Gastroesophageal sphincter (tissue), 4 donors: ENCODE measurements around the gene ADAMTS12. TPM values are rescaled to one million over a fixed set of nuclear protein-coding genes. Genes with fewer than 3 reads are reported as not detected.

Experiments used
- ATAC-seq: fragments of 150-250 bp; one replicate; pipeline ENCODE4 v1.9.1; 2016; ENCODE audit warnings: mild to moderate bottlenecking, moderate library complexity
- H3K27ac ChIP-seq, 4 donors: fragments of 200-600 bp; sonication (generic) in 3 of 4; 1 replicate in 3 of 4; 2 replicates in 1 of 4; pipeline ENCODE4 v1.5.1; 2016 to 2019
- H3K27me3 ChIP-seq: fragments of 200-600 bp; sonication (generic); one replicate; pipeline ENCODE4 v1.5.1; 2019
- H3K36me3 ChIP-seq, 2 donors: fragments of 200-600 bp; sonication (generic); one replicate each; pipeline ENCODE4 v1.5.1; 2019; ENCODE audit warnings: control low read depth in 1 of 2
- H3K4me1 ChIP-seq, 3 donors: fragments of 200-600 bp; sonication (generic); 1 replicate in 2 of 3; 2 replicates in 1 of 3; pipeline ENCODE4 v1.5.1; 2016 to 2019; ENCODE audit warnings: control low read depth in 2 of 3
- H3K4me3 ChIP-seq, 2 donors: fragments of 200-600 bp; sonication (generic); one replicate each; pipeline ENCODE4 v1.5.1; 2019; ENCODE audit warnings: mild to moderate bottlenecking in 1 of 2, moderate library complexity in 1 of 2
- H3K9me3 ChIP-seq, 3 donors: fragments of 200-600 bp; sonication (generic); one replicate each; pipeline ENCODE4 v1.5.1; 2017 to 2019; ENCODE audit warnings: control low read depth in 2 of 3
- EP300 ChIP-seq: sonication (generic); formaldehyde crosslinking; IDR thresholded peaks from one replicate; pipeline ENCODE4 v1.6.1; 2017; ENCODE audit warnings: antibody characterized with exemption, mild to moderate bottlenecking
- POLR2A ChIP-seq, 2 donors: fragments of 450-650 bp; IDR thresholded peaks; one replicate each; pipeline ENCODE4 v1.6.1; 2017; ENCODE audit warnings: antibody characterized with exemption in 2 of 2, mild to moderate bottlenecking in 2 of 2, moderate library complexity in 1 of 2
- POLR2AphosphoS5 ChIP-seq: sonication (generic); formaldehyde crosslinking; IDR thresholded peaks from one replicate; pipeline ENCODE4 v1.6.1; 2017; ENCODE audit warnings: antibody characterized with exemption
- WGBS, 2 donors: methylation state at CpG; one replicate each; pipeline ENCODE4 v1.1.5; 2018; ENCODE audit warnings: low coverage in 1 of 2; 5-methylcytosine and 5-hydroxymethylcytosine counted together
- total RNA-seq, 4 donors: library from RNA; depleted of rRNA; stranded (reverse); fragments of >200 nt; gene quantifications; one replicate each; pipeline ENCODE4 v1.1.0, GENCODE V29; 2016
- TF ChIP-seq, protein P1 (sequence below), 4 experiments: fragments of 200-600 bp in 2 of 4; fragments of 450-650 bp in 2 of 4; sonication (generic) in 1 of 4; IDR thresholded peaks; one replicate each; pipeline ENCODE4 v1.5.1; 2017 to 2019; ENCODE audit warnings: antibody characterized with exemption in 4 of 4, mild to moderate bottlenecking in 2 of 4, moderate library complexity in 2 of 4

ADAMTS12 gene
- total RNA-seq, 4 donors from 2014 or later: 2.6 to 6.5 (median 5.2) TPM

DNA sequence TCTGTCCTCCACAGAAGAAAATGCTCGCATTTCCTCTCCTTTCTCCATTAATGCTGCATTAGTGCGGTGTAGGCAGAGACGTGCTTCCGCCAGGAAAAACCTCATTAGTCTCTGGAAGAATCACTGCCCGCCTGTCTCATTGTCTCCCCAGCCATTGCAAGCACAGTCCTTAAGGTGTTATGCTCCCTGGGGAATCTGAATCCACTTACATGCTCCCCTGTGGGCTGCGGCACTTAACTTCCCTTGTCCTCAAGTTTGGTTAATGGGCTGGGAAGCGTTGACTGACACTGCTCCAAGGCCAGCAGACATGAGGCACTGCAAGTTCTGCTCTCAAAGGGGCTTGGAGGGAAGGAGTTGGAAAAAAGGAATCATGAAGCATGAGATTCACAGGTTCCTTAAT lies 409.5 kb downstream of the ADAMTS12 start:
- Histone ChIP-seq H3K36me3 (peaks cover 0 to 16% of the 10 kb centered on the region in 2 donors), H3K9me3 (no peaks in the 10 kb centered on the region), H3K27ac (no peak overlapping the region), H3K4me1 (peaks cover 0 to 7% (median 0%) of the 10 kb centered on the region in 3 donors), H3K4me3 (no peak overlapping the region), H3K27me3 (no peaks in the 10 kb centered on the region)
- WGBS, 2 donors: 77 to 94% methylated on average over 5 to 6 of the region's 7 CpGs
- no peak for TF ChIP-seq POLR2A (IDR thresholded peaks at IDR 0.05)
- no peak for TF ChIP-seq EP300
- TF ChIP-seq POLR2AphosphoS5: no peak
- TF ChIP-seq, protein P1, sequence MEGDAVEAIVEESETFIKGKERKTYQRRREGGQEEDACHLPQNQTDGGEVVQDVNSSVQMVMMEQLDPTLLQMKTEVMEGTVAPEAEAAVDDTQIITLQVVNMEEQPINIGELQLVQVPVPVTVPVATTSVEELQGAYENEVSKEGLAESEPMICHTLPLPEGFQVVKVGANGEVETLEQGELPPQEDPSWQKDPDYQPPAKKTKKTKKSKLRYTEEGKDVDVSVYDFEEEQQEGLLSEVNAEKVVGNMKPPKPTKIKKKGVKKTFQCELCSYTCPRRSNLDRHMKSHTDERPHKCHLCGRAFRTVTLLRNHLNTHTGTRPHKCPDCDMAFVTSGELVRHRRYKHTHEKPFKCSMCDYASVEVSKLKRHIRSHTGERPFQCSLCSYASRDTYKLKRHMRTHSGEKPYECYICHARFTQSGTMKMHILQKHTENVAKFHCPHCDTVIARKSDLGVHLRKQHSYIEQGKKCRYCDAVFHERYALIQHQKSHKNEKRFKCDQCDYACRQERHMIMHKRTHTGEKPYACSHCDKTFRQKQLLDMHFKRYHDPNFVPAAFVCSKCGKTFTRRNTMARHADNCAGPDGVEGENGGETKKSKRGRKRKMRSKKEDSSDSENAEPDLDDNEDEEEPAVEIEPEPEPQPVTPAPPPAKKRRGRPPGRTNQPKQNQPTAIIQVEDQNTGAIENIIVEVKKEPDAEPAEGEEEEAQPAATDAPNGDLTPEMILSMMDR (IDR thresholded peaks at IDR 0.05): no peak
- no peak for ATAC-seq

DNA sequence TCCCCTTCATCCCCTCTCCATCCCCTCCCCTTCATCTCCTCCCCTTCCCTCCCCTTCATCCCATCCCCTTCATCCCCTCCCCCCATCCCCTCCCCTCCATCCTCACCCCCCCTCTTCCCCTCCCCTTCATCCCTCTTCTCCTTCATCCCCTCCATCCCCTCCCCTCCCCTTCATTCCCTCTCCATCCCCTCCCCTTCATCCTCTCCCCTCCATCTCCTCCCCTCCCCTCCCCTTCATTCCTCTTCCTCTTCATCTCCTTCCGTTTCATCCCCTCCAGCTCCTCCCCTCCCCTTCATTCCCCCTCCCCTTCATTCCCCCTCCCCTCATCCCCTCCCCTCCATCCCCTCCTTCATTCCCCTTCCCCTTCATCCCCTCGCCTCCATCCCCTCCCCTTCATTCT lies 410.9 kb downstream of the ADAMTS12 start:
- H3K27me3 ChIP-seq: no peaks in the 10 kb centered on the region
- peaks cover 0 to 30% of the 10 kb centered on the region in 2 donors for H3K36me3 ChIP-seq
- WGBS, 2 donors: no CpG with 5 or more reads among the region's 2 CpGs
- no peaks in the 10 kb centered on the region for H3K4me1 ChIP-seq
- ATAC-seq: no peak
- H3K27ac ChIP-seq: no peak overlapping the region
- TF ChIP-seq, protein P1 (IDR thresholded peaks at IDR 0.05): no peak
- TF ChIP-seq EP300 (no peak), POLR2A (IDR thresholded peaks at IDR 0.05) (no peak), POLR2AphosphoS5 (no peak)
- H3K4me3 ChIP-seq: no peak overlapping the region
- H3K9me3 ChIP-seq: no peaks in the 10 kb centered on the region

DNA sequence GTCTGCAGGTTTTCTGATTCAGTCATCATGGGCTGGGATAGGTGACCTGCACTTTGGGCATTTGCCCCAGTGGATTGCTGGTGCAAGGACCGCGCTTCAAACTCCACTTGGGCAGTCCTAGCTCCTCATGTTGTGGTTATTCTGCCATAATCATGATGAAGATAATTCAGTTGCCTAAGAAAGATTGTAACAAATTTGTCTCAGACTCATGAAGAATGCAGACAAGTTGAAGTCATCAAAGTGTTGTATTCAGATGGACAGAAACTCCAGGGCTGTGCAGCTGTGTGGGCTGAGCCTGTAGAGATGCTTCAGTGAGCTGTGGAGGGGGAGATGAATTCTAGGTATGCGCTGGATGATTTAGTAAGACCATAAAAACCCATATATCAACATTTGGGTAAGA lies 412.5 kb downstream of the ADAMTS12 start:
- H3K27me3 ChIP-seq: no peaks in the 10 kb centered on the region
- TF ChIP-seq POLR2AphosphoS5: no peak
- no peak for TF ChIP-seq POLR2A (IDR thresholded peaks at IDR 0.05)
- TF ChIP-seq, protein P1 (IDR thresholded peaks at IDR 0.05): no peak
- no peak for TF ChIP-seq EP300
- no peaks in the 10 kb centered on the region for H3K4me1 ChIP-seq
- peaks cover 0 to 46% of the 10 kb centered on the region in 2 donors for H3K36me3 ChIP-seq
- no peaks in the 10 kb centered on the region for H3K9me3 ChIP-seq
- 100% methylated on average over 3 of the region's 3 CpGs for WGBS, 2 donors
- no peak overlapping the region for H3K27ac ChIP-seq
- H3K4me3 ChIP-seq: no peak overlapping the region
- no peak for ATAC-seq

DNA sequence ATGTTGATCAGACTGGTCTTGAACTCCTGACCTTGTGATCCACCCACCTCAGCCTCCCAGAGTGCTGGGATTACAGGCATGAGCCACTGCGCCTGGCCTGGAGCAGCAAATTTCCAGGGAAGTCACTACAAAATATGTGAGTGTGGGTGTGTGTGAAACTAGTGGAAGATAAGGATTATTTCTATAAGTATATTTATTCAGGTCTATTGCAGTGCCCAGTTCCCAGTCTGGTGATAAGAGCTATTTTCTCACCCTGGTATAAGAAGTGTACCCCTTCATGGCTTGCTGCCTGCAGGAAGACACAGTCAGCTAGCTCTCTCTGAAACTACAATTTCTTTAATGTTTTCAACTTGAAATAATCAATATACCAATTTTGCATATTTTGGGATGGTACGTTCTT lies 414.0 kb downstream of the ADAMTS12 start:
- TF ChIP-seq POLR2AphosphoS5 (no peak), POLR2A (IDR thresholded peaks at IDR 0.05) (no peak), EP300 (no peak)
- TF ChIP-seq, protein P1 (IDR thresholded peaks at IDR 0.05): no peak
- no peak for ATAC-seq
- Histone ChIP-seq H3K9me3 (no peaks in the 10 kb centered on the region), H3K4me1 (no peaks in the 10 kb centered on the region), H3K27me3 (no peaks in the 10 kb centered on the region), H3K4me3 (no peak overlapping the region), H3K27ac (no peak overlapping the region), H3K36me3 (peaks cover 0 to 60% of the 10 kb centered on the region in 2 donors)
- 97 to 100% methylated on average over 1 to 2 of the region's 2 CpGs for whole genome bisulfite sequencing, 2 donors

DNA sequence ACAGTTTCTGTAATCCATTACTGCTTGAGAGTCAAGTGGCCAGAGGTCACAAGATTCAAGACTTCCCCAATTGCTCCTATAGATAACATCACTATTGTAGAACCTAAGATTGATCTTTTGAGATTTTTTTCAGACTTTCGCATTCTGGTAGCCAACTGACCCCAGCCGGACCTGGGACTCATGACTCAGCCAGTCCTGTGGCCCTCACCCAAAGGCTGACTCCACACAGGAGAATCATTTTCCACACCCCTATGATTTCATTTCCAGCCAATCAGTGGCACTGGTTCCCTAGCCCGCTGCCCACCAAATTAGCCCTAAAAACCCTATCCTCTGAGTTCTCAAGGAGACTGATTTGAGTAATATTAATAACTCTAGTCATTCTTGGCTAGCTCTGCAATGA lies 414.8 kb downstream of the ADAMTS12 start:
- TF ChIP-seq EP300 (no peak), POLR2A (IDR thresholded peaks at IDR 0.05) (no peak), POLR2AphosphoS5 (no peak)
- TF ChIP-seq, protein P1 (IDR thresholded peaks at IDR 0.05): no peak
- no peak overlapping the region for H3K27ac ChIP-seq
- H3K4me3 ChIP-seq: no peak overlapping the region
- H3K9me3 ChIP-seq: no peaks in the 10 kb centered on the region
- peaks cover 0 to 66% of the 10 kb centered on the region in 2 donors for H3K36me3 ChIP-seq
- ATAC-seq: no peak
- H3K27me3 ChIP-seq: no peaks in the 10 kb centered on the region
- no peaks in the 10 kb centered on the region for H3K4me1 ChIP-seq
- WGBS, 2 donors: 90% methylated on average over 3 of the region's 3 CpGs
